GM23338 (cell line): ENCODE results near the gene CABYR. TPM values are rescaled to one million over a fixed set of nuclear protein-coding genes. Genes with fewer than 3 reads are reported as not detected.

Source experiments
- ATAC-seq: fragments of 200-7000 bp; cut with Tn5 transposase; 3 replicates; pipeline ENCODE4 v1.9.1; 2020
- DNase-seq: peaks from one replicate; pipeline ENCODE4 v3.0.0-alpha.2; 2015; ENCODE audit warnings: low spot score
- H2AFZ ChIP-seq: fragments of 200-600 bp; sonication (generic); 2 replicates; pipeline ENCODE4 v1.8.0; 2016; ENCODE audit warnings: antibody characterized with exemption, mild to moderate bottlenecking, moderate library complexity
- H3F3A ChIP-seq: fragments of 200-600 bp; sonication (generic); replicated peaks from 2 replicates; pipeline ENCODE4 v1.8.0; 2017; ENCODE audit warnings: antibody characterized with exemption, mixed run types, low read depth
- H3K27ac ChIP-seq: fragments of 200-600 bp; sonication (generic); 2 replicates; pipeline ENCODE4 v1.6.1; 2016; ENCODE audit warnings: low read depth
- H3K27me3 ChIP-seq: fragments of 200-600 bp; sonication (generic); 2 replicates; pipeline ENCODE4 v1.8.0; 2016; ENCODE audit warnings: mild to moderate bottlenecking, mixed run types, moderate library complexity; ENCODE audit not compliant: insufficient read depth
- H3K36me3 ChIP-seq: fragments of 200-600 bp; sonication (generic); 2 replicates; pipeline ENCODE4 v1.8.0; 2016; ENCODE audit warnings: mild to moderate bottlenecking; ENCODE audit not compliant: insufficient read depth
- H3K4me1 ChIP-seq: fragments of 200-600 bp; sonication (generic); 2 replicates; pipeline ENCODE4 v1.8.0; 2016; ENCODE audit warnings: mild to moderate bottlenecking, moderate library complexity; ENCODE audit not compliant: insufficient read depth
- H3K4me2 ChIP-seq: fragments of 200-600 bp; sonication (generic); 2 replicates; pipeline ENCODE4 v1.7.1; 2017; ENCODE audit warnings: mixed run types
- H3K4me3 ChIP-seq: fragments of 200-600 bp; sonication (generic); 2 replicates; pipeline ENCODE4 v1.6.1; 2016; ENCODE audit warnings: mixed run types
- H3K79me2 ChIP-seq: fragments of 200-600 bp; sonication (generic); replicated peaks from 2 replicates; pipeline ENCODE4 v1.8.0; 2017; ENCODE audit warnings: mild to moderate bottlenecking; ENCODE audit not compliant: insufficient read depth
- H3K9me2 ChIP-seq: fragments of 200-600 bp; sonication (generic); 2 replicates; pipeline ENCODE4 v1.8.0; 2017; ENCODE audit not compliant: insufficient read depth
- H4K20me1 ChIP-seq: fragments of 200-600 bp; sonication (generic); replicated peaks from 2 replicates; pipeline ENCODE4 v1.8.0; 2017; ENCODE audit warnings: mild to moderate bottlenecking; ENCODE audit not compliant: insufficient read depth
- H3K27ac Mint-ChIP-seq: 2 replicates; pipeline ENCODE4 v1.8.0; 2020; ENCODE audit warnings: inconsistent platforms, mild to moderate bottlenecking, moderate library complexity, mixed read lengths
- H3K27me3 Mint-ChIP-seq: 3 replicates; pipeline ENCODE4 v1.8.0; 2022; ENCODE audit warnings: low read depth, mild to moderate bottlenecking, moderate library complexity, mixed read lengths, inconsistent platforms; ENCODE audit not compliant: insufficient read depth, poor library complexity
- H3K36me3 Mint-ChIP-seq: 3 replicates; pipeline ENCODE4 v1.8.0; 2021; ENCODE audit warnings: low read depth, mild to moderate bottlenecking, inconsistent platforms, moderate library complexity, mixed read lengths
- H3K4me1 Mint-ChIP-seq: 3 replicates; pipeline ENCODE4 v1.8.0; 2020; ENCODE audit warnings: mild to moderate bottlenecking, inconsistent platforms, mixed read lengths
- H3K4me3 Mint-ChIP-seq: 3 replicates; pipeline ENCODE4 v1.8.0; 2021; ENCODE audit warnings: moderate library complexity, mild to moderate bottlenecking, inconsistent platforms, mixed read lengths
- H3K9me3 Mint-ChIP-seq: 3 replicates; pipeline ENCODE4 v1.8.0; 2020; ENCODE audit warnings: moderate library complexity, mild to moderate bottlenecking, inconsistent platforms, mixed read lengths
- CREB1 ChIP-seq: fragments of 250-450 bp; sonication (Bioruptor Pico); IDR thresholded peaks from 2 replicates; pipeline ENCODE4 v1.5.0; 2020; ENCODE audit warnings: low read depth, mild to moderate bottlenecking, moderate library complexity
- EZH2 ChIP-seq: fragments of 200-600 bp; sonication (generic); IDR thresholded peaks from one replicate; pipeline ENCODE4 v1.8.0; 2017; ENCODE audit warnings: antibody characterized with exemption, mild to moderate bottlenecking, low read depth; ENCODE audit not compliant: unreplicated experiment
- JUNB ChIP-seq: IDR thresholded peaks from one replicate; pipeline ENCODE4 v1.6.1; 2016; ENCODE audit warnings: antibody characterized with exemption; ENCODE audit not compliant: unreplicated experiment
- ZNF331 ChIP-seq: fragments of 250-450 bp; sonication (Bioruptor Pico); IDR thresholded peaks from 2 replicates; pipeline ENCODE4 v1.5.0; 2020; ENCODE audit warnings: low read depth, mild to moderate bottlenecking, moderate library complexity
- polyA plus RNA-seq: library from polyadenylated mRNA; unstranded; fragments of >200 nt; fragmentation: Nextera tagmentation; extraction: Ambion mirVana; gene quantifications from 2 replicates; pipeline ENCODE4 v1.2.1, GENCODE V29; 2016
- total RNA-seq: library from RNA; depleted of rRNA; stranded (reverse); fragments of >200 nt; shearing (Covaris generic); gene quantifications from 2 replicates; pipeline ENCODE4 v1.2.3, GENCODE V29; 2014
- TF ChIP-seq, protein P1 (sequence below): IDR thresholded peaks from one replicate; pipeline ENCODE4 v1.6.1; 2018; ENCODE audit warnings: antibody characterized with exemption; ENCODE audit not compliant: unreplicated experiment
- TF ChIP-seq, protein P2 (sequence below), 2 experiments: fragments of 200-600 bp in 1 of 2; sonication (generic) in 1 of 2; conservative IDR thresholded peaks; 2 replicates each; pipeline versions ENCODE4 v1.5.1 to v1.6.1; 2016 to 2017; ENCODE audit warnings: antibody characterized with exemption in 2 of 2, low read depth in 2 of 2, mild to moderate bottlenecking in 2 of 2, moderate library complexity in 1 of 2
- TF ChIP-seq, protein P3 (sequence below): fragments of 250-450 bp; sonication (Bioruptor Pico); IDR thresholded peaks from 2 replicates; pipeline ENCODE4 v1.5.0; 2020; ENCODE audit warnings: mild to moderate bottlenecking, moderate library complexity

Gene CABYR
- total and polyA plus RNA-seq, 2 experiments from 2014 or later = 24.0 to 48.4 TPM

GRCh38 chr18:24160086-24160485 is 21.2 kb downstream of the CABYR start:
- H3K27me3 Mint-ChIP-seq = peaks cover 6% of the 10 kb centered on the region
- peaks cover 33% of the 10 kb centered on the region for H3K36me3 ChIP-seq
- peaks cover 38% of the 10 kb centered on the region for H3K36me3 Mint-ChIP-seq
- H3K27ac Mint-ChIP-seq = no peak overlapping the region
- no peaks in the 10 kb centered on the region for H3K4me1 ChIP-seq
- H3K9me2 ChIP-seq = no peaks in the 10 kb centered on the region
- DNase-seq (no peak), ATAC-seq (no peak)
- H3K27ac ChIP-seq = no peak overlapping the region
- no peaks in the 10 kb centered on the region; the same call in 1 of the 2 replicates for H4K20me1 ChIP-seq
- H3K4me3 Mint-ChIP-seq = no peak overlapping the region
- no peak overlapping the region for H3K4me3 ChIP-seq
- H3K4me2 ChIP-seq = no peak overlapping the region
- H3K79me2 ChIP-seq = no peaks in the 10 kb centered on the region
- H3K9me3 Mint-ChIP-seq = no peaks in the 10 kb centered on the region
- H3K27me3 ChIP-seq = no peaks in the 10 kb centered on the region
- no peak overlapping the region for H2AFZ ChIP-seq
- TF ChIP-seq, protein P1, sequence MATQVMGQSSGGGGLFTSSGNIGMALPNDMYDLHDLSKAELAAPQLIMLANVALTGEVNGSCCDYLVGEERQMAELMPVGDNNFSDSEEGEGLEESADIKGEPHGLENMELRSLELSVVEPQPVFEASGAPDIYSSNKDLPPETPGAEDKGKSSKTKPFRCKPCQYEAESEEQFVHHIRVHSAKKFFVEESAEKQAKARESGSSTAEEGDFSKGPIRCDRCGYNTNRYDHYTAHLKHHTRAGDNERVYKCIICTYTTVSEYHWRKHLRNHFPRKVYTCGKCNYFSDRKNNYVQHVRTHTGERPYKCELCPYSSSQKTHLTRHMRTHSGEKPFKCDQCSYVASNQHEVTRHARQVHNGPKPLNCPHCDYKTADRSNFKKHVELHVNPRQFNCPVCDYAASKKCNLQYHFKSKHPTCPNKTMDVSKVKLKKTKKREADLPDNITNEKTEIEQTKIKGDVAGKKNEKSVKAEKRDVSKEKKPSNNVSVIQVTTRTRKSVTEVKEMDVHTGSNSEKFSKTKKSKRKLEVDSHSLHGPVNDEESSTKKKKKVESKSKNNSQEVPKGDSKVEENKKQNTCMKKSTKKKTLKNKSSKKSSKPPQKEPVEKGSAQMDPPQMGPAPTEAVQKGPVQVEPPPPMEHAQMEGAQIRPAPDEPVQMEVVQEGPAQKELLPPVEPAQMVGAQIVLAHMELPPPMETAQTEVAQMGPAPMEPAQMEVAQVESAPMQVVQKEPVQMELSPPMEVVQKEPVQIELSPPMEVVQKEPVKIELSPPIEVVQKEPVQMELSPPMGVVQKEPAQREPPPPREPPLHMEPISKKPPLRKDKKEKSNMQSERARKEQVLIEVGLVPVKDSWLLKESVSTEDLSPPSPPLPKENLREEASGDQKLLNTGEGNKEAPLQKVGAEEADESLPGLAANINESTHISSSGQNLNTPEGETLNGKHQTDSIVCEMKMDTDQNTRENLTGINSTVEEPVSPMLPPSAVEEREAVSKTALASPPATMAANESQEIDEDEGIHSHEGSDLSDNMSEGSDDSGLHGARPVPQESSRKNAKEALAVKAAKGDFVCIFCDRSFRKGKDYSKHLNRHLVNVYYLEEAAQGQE = no peak
- no peak for TF ChIP-seq CREB1
- TF ChIP-seq, protein P2, sequence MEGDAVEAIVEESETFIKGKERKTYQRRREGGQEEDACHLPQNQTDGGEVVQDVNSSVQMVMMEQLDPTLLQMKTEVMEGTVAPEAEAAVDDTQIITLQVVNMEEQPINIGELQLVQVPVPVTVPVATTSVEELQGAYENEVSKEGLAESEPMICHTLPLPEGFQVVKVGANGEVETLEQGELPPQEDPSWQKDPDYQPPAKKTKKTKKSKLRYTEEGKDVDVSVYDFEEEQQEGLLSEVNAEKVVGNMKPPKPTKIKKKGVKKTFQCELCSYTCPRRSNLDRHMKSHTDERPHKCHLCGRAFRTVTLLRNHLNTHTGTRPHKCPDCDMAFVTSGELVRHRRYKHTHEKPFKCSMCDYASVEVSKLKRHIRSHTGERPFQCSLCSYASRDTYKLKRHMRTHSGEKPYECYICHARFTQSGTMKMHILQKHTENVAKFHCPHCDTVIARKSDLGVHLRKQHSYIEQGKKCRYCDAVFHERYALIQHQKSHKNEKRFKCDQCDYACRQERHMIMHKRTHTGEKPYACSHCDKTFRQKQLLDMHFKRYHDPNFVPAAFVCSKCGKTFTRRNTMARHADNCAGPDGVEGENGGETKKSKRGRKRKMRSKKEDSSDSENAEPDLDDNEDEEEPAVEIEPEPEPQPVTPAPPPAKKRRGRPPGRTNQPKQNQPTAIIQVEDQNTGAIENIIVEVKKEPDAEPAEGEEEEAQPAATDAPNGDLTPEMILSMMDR (conservative IDR thresholded peaks at IDR 0.05; ENCODE audit: low read depth in 2 of 2) = no peak
- no peak for TF ChIP-seq JUNB
- no peak for TF ChIP-seq EZH2
- no peak for TF ChIP-seq ZNF331 (CRISPR knock-in tag)
- H3F3A ChIP-seq = no peaks in the 10 kb centered on the region
- peaks cover 8% of the 10 kb centered on the region; the same call in 2 of the 3 replicates for H3K4me1 Mint-ChIP-seq

DNA sequence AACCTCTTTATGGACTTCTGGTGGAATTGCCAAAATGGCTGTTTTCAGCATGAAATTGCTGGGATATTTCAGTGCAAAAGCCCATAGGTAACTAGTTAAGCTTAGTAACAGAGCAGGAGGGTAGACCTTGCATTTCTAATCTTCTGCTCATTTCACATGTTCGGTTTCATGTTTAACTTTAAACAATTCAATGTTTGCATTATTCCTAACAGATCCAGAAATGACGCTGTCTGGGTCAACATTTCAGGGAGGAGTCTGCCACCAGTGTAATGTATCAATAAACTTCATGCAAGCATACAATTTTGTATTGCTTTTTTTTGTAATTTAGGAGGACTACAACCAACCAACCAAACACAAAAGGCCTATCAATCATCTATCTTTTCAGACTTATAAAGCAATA is 22.4 kb downstream of the CABYR start:
- H3K4me2 ChIP-seq = no peak overlapping the region
- peaks cover 40% of the 10 kb centered on the region for H3K36me3 Mint-ChIP-seq
- TF ChIP-seq, protein P3, sequence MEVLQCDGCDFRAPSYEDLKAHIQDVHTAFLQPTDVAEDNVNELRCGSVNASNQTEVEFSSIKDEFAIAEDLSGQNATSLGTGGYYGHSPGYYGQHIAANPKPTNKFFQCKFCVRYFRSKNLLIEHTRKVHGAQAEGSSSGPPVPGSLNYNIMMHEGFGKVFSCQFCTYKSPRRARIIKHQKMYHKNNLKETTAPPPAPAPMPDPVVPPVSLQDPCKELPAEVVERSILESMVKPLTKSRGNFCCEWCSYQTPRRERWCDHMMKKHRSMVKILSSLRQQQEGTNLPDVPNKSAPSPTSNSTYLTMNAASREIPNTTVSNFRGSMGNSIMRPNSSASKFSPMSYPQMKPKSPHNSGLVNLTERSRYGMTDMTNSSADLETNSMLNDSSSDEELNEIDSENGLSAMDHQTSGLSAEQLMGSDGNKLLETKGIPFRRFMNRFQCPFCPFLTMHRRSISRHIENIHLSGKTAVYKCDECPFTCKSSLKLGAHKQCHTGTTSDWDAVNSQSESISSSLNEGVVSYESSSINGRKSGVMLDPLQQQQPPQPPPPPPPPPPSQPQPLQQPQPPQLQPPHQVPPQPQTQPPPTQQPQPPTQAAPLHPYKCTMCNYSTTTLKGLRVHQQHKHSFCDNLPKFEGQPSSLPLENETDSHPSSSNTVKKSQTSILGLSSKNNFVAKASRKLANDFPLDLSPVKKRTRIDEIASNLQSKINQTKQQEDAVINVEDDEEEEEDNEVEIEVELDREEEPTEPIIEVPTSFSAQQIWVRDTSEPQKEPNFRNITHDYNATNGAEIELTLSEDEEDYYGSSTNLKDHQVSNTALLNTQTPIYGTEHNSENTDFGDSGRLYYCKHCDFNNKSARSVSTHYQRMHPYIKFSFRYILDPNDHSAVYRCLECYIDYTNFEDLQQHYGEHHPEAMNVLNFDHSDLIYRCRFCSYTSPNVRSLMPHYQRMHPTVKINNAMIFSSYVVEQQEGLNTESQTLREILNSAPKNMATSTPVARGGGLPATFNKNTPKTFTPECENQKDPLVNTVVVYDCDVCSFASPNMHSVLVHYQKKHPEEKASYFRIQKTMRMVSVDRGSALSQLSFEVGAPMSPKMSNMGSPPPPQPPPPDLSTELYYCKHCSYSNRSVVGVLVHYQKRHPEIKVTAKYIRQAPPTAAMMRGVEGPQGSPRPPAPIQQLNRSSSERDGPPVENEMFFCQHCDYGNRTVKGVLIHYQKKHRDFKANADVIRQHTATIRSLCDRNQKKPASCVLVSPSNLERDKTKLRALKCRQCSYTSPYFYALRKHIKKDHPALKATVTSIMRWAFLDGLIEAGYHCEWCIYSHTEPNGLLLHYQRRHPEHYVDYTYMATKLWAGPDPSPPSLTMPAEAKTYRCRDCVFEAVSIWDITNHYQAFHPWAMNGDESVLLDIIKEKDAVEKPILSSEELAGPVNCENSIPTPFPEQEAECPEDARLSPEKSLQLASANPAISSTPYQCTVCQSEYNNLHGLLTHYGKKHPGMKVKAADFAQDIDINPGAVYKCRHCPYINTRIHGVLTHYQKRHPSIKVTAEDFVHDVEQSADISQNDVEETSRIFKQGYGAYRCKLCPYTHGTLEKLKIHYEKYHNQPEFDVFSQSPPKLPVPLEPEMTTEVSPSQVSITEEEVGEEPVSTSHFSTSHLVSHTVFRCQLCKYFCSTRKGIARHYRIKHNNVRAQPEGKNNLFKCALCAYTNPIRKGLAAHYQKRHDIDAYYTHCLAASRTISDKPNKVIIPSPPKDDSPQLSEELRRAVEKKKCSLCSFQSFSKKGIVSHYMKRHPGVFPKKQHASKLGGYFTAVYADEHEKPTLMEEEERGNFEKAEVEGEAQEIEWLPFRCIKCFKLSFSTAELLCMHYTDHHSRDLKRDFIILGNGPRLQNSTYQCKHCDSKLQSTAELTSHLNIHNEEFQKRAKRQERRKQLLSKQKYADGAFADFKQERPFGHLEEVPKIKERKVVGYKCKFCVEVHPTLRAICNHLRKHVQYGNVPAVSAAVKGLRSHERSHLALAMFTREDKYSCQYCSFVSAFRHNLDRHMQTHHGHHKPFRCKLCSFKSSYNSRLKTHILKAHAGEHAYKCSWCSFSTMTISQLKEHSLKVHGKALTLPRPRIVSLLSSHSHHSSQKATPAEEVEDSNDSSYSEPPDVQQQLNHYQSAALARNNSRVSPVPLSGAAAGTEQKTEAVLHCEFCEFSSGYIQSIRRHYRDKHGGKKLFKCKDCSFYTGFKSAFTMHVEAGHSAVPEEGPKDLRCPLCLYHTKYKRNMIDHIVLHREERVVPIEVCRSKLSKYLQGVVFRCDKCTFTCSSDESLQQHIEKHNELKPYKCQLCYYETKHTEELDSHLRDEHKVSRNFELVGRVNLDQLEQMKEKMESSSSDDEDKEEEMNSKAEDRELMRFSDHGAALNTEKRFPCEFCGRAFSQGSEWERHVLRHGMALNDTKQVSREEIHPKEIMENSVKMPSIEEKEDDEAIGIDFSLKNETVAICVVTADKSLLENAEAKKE (CRISPR knock-in tag) = no peak
- no peaks in the 10 kb centered on the region for H3K27me3 ChIP-seq
- H3K4me3 ChIP-seq = no peak overlapping the region
- H3K4me1 ChIP-seq = no peaks in the 10 kb centered on the region
- H3F3A ChIP-seq = 0 out of 2 replicates have a peak, but pooled peaks cover 3% of the 10 kb centered on the region
- no peaks in the 10 kb centered on the region for H3K79me2 ChIP-seq
- no peak overlapping the region for H3K27ac ChIP-seq
- no peaks in the 10 kb centered on the region; the same call in 1 of the 2 replicates for H4K20me1 ChIP-seq
- H3K4me3 Mint-ChIP-seq = no peak overlapping the region
- no peaks in the 10 kb centered on the region for H3K9me2 ChIP-seq
- no peaks in the 10 kb centered on the region for H3K9me3 Mint-ChIP-seq
- H3K27me3 Mint-ChIP-seq = peaks cover 6% of the 10 kb centered on the region
- H2AFZ ChIP-seq = no peak overlapping the region
- H3K27ac Mint-ChIP-seq = no peak overlapping the region
- DNase-seq = no peak
- peaks cover 31% of the 10 kb centered on the region; the same call in 1 of the 2 replicates for H3K36me3 ChIP-seq
- ATAC-seq = no peak
- 0 out of 3 replicates have a peak, but pooled peaks cover 2% of the 10 kb centered on the region for H3K4me1 Mint-ChIP-seq
